SK-N-SH treated with all-trans-retinoic acid at 6 μM for 48 hours (cell line): ENCODE data around the gene SPG7.
"Not testable (repeated sequence)": the region's sequence is repeated elsewhere in the genome, so short reads cannot be mapped to it uniquely, and the experiment has no call there.

Source experiments
- ATAC-seq: fragments of 200-7000 bp; cut with Tn5 transposase; 3 replicates; pipeline ENCODE4 v1.9.1; 2020; ENCODE audit warnings: mild to moderate bottlenecking, moderate library complexity
- ARNTL ChIP-seq: fragments of 450-650 bp; formaldehyde crosslinking; IDR thresholded peaks from 2 replicates; pipeline ENCODE4 v1.5.0; 2020; ENCODE audit warnings: low read depth, mild to moderate bottlenecking, moderate library complexity, borderline replicate concordance
- BACH2 ChIP-seq: fragments of 250-450 bp; sonication (Bioruptor Pico); IDR thresholded peaks from 2 replicates; pipeline ENCODE4 v1.9.0; 2021; ENCODE audit warnings: mild to moderate bottlenecking, borderline replicate concordance
- CREB5 ChIP-seq: fragments of 250-450 bp; sonication (Bioruptor Pico); IDR thresholded peaks from 2 replicates; pipeline ENCODE4 v1.5.1; 2020; ENCODE audit warnings: low read depth, mild to moderate bottlenecking, moderate library complexity
- CSDC2 ChIP-seq: fragments of 250-450 bp; sonication (Bioruptor Pico); IDR thresholded peaks from 2 replicates; pipeline ENCODE4 v1.5.0; 2020; ENCODE audit warnings: mild to moderate bottlenecking, moderate library complexity
- CSRNP3 ChIP-seq: fragments of 250-450 bp; sonication (Bioruptor Pico); IDR thresholded peaks from 2 replicates; pipeline ENCODE4 v1.5.1; 2021; ENCODE audit warnings: mild to moderate bottlenecking, moderate library complexity
- ESRRG ChIP-seq: fragments of 250-450 bp; sonication (Bioruptor Pico); IDR thresholded peaks from 2 replicates; pipeline ENCODE4 v1.6.1; 2021; ENCODE audit warnings: mild to moderate bottlenecking
- GLIS3 ChIP-seq: fragments of 250-450 bp; sonication (Bioruptor Pico); IDR thresholded peaks from 2 replicates; pipeline ENCODE4 v1.5.0; 2020; ENCODE audit warnings: mild to moderate bottlenecking, moderate library complexity
- ISL1 ChIP-seq: fragments of 250-450 bp; sonication (Bioruptor Pico); IDR thresholded peaks from 2 replicates; pipeline ENCODE4 v2.1.2; 2022; ENCODE audit warnings: mild to moderate bottlenecking, moderate library complexity
- OSR1 ChIP-seq: fragments of 250-450 bp; sonication (Bioruptor Pico); IDR thresholded peaks from 2 replicates; pipeline ENCODE4 v1.8.0; 2022; ENCODE audit warnings: moderate library complexity, mild to moderate bottlenecking, inconsistent platforms
- PATZ1 ChIP-seq: fragments of 250-450 bp; sonication (Bioruptor Pico); IDR thresholded peaks from 2 replicates; pipeline ENCODE4 v1.8.0; 2020; ENCODE audit warnings: mild to moderate bottlenecking, moderate library complexity, borderline replicate concordance
- POU6F1 ChIP-seq: fragments of 250-450 bp; sonication (Bioruptor Pico); IDR thresholded peaks from 2 replicates; pipeline ENCODE4 v1.8.0; 2021; ENCODE audit warnings: low read depth, mild to moderate bottlenecking, moderate library complexity, borderline replicate concordance
- PPARA ChIP-seq: fragments of 250-450 bp; sonication (Bioruptor Pico); IDR thresholded peaks from 2 replicates; pipeline ENCODE4 v1.5.0; 2020; ENCODE audit warnings: mild to moderate bottlenecking, borderline replicate concordance
- RARB ChIP-seq: fragments of 250-450 bp; sonication (Bioruptor Pico); IDR thresholded peaks from 2 replicates; pipeline ENCODE4 v1.8.0; 2021; ENCODE audit warnings: mild to moderate bottlenecking, moderate library complexity
- SNAI2 ChIP-seq: fragments of 250-450 bp; sonication (Bioruptor Pico); IDR thresholded peaks from 2 replicates; pipeline ENCODE4 v1.5.0; 2020; ENCODE audit warnings: mild to moderate bottlenecking, moderate library complexity
- TCF4 ChIP-seq: fragments of 250-450 bp; sonication (Bioruptor Pico); IDR thresholded peaks from 2 replicates; pipeline ENCODE4 v1.8.0; 2021; ENCODE audit warnings: mild to moderate bottlenecking, moderate library complexity, borderline replicate concordance
- TOX ChIP-seq: fragments of 250-450 bp; sonication (Bioruptor Pico); IDR thresholded peaks from 2 replicates; pipeline ENCODE4 v1.8.0; 2021; ENCODE audit warnings: mild to moderate bottlenecking, moderate library complexity, borderline replicate concordance
- TSHZ2 ChIP-seq: fragments of 250-450 bp; sonication (Bioruptor Pico); IDR thresholded peaks from 2 replicates; pipeline ENCODE4 v1.5.0; 2020; ENCODE audit warnings: mild to moderate bottlenecking, moderate library complexity
- ZC3H10 ChIP-seq: fragments of 250-450 bp; sonication (Bioruptor Pico); IDR thresholded peaks from 2 replicates; pipeline ENCODE4 v1.5.1; 2021; ENCODE audit warnings: mild to moderate bottlenecking, moderate library complexity
- ZFP3 ChIP-seq: fragments of 250-450 bp; sonication (Bioruptor Pico); IDR thresholded peaks from 2 replicates; pipeline ENCODE4 v1.5.0; 2020; ENCODE audit warnings: mild to moderate bottlenecking, moderate library complexity
- ZFP30 ChIP-seq: fragments of 450-650 bp; formaldehyde crosslinking; IDR thresholded peaks from 2 replicates; pipeline ENCODE4 v1.5.0; 2022; ENCODE audit warnings: mild to moderate bottlenecking, moderate library complexity
- ZNF70 ChIP-seq: fragments of 450-650 bp; formaldehyde crosslinking; IDR thresholded peaks from 2 replicates; pipeline ENCODE4 v1.5.0; 2020; ENCODE audit warnings: mild to moderate bottlenecking, moderate library complexity

SPG7 gene

GRCh38 chr16:89584768-89585549 lies 76.8 kb downstream of the SPG7 start:
- TF ChIP-seq RARB (CRISPR knock-in tag) (no peak), TOX (CRISPR knock-in tag) (no peak), CREB5 (no peak), POU6F1 (CRISPR knock-in tag) (no peak), OSR1 (no peak), ESRRG (no peak), CSDC2 (CRISPR knock-in tag) (no peak), ZNF70 (no peak), ZC3H10 (CRISPR knock-in tag) (no peak)
- ATAC-seq = no peak

- no peak for ATAC-seq
- TF ChIP-seq ESRRG = no peak
- no peak for TF ChIP-seq TOX (CRISPR knock-in tag)
- no peak for TF ChIP-seq PATZ1 (CRISPR knock-in tag)
- no peak for TF ChIP-seq CSDC2 (CRISPR knock-in tag)
- no peak for TF ChIP-seq TCF4 (CRISPR knock-in tag)
- TF ChIP-seq BACH2 (CRISPR knock-in tag) = no peak
- no peak for TF ChIP-seq ZFP3 (CRISPR knock-in tag)
- TF ChIP-seq OSR1 = no peak
- TF ChIP-seq TSHZ2 (CRISPR knock-in tag) = no peak
- no peak for TF ChIP-seq PPARA (CRISPR knock-in tag)
- TF ChIP-seq ISL1 = no peak
- no peak for TF ChIP-seq SNAI2 (CRISPR knock-in tag)
- no peak for TF ChIP-seq GLIS3 (CRISPR knock-in tag)
- TF ChIP-seq, all 23 proteins: peak for 0
Measured at GRCh38 chr16:89586218-89586617, 78.0 kb downstream of the SPG7 start.

- ATAC-seq = no peak
- TF ChIP-seq ISL1 (no peak), POU6F1 (CRISPR knock-in tag) (no peak), CSRNP3 (no peak), CSDC2 (CRISPR knock-in tag) (no peak), SNAI2 (CRISPR knock-in tag) (no peak), TCF4 (CRISPR knock-in tag) (no peak), ZFP30 (CRISPR knock-in tag) (no peak), TOX (CRISPR knock-in tag) (no peak), ZFP3 (CRISPR knock-in tag) (no peak), TSHZ2 (CRISPR knock-in tag) (no peak), GLIS3 (CRISPR knock-in tag) (no peak), ARNTL (no peak)
Measured at GRCh38 chr16:89586853-89587252, 78.7 kb downstream of the SPG7 start.

GRCh38 chr16:89587676-89588075 lies 79.5 kb downstream of the SPG7 start:
- not testable (repeated sequence) for ATAC-seq
